ENCODE data around the gene MBD2. TPM values are rescaled to one million over a fixed set of nuclear protein-coding genes. Genes with fewer than 3 reads are reported as not detected.

MBD2 gene
- total RNA-seq, 1 donor from 2014 or later = 26.7 TPM

DNA sequence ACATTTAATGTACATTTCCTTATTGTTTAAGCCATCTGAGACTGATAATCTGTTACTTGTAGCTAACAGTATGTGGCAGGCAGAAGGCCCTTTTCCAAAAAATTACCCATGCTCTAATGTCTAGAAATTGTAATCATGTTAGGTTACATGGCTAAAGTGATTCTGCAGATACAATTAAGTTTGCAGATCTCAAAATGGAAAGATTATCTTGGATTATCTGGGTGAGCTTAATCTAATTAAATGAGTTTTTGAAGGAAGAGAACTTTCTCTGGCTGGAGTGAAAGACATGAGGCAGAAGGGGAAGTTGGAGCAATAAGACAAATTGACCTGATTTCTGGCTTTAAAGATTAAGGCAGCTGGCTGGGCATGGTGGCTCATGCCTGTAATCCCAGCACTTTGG is 76.3 kb downstream of the MBD2 start:
- DNase-seq = no peak

DNA sequence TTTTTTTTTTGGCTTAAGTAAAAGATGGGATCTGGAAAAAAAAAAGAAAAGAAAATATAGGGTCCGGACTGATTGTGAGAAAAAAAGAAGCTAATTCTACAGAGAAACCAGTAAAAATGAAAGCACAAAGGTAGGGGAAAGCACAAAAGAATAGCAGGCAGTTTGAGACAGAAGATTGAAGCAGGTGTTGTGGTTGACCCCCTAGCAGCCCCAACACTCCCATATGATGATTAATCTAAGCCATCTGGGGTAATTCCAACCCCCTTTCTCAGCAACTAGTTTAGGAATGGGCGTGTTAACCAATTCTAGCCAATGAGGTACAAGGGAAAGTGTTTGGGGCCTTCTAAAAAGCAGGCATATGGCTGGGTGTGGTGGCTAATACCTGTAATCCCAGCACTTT is 77.0 kb downstream of the MBD2 start:
- no peak for DNase-seq

DNA sequence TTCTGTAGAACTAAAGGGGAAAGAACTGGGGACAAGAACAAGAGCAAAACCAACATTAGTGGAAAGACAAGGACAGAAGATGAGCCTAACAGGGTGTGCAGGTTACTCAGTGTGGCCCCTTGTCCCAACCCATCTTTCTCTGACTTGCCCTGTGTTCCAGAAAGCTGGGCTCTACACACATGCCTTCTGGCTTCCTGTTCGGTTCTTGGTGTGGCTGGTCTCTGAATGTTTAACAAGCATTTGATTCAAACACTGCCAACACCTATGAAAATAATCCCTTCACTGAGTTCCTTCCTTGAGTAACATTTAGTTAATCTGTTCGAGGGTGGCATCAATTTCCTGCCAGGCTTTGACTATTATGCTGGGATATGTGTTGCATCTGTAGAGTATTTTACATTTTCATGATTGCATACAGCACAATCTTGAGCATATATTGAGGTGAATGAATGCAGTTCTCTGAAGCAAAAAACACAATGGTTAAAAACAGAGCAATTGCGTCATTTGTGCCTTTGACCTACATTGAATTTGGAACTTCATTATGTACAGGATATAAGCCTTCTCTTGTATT is 83.3 kb downstream of the MBD2 start:
- no peak for DNase-seq

GRCh38 chr18:54140641-54141040 is 83.8 kb downstream of the MBD2 start:
- DNase-seq = no peak

- no peak for DNase-seq
These were observed 89.3 kb downstream of the MBD2 start for GRCh38 chr18:54135216-54135615.

- DNase-seq = no peak
These were observed 90.4 kb downstream of the MBD2 start for GRCh38 chr18:54134053-54134452.

DNA sequence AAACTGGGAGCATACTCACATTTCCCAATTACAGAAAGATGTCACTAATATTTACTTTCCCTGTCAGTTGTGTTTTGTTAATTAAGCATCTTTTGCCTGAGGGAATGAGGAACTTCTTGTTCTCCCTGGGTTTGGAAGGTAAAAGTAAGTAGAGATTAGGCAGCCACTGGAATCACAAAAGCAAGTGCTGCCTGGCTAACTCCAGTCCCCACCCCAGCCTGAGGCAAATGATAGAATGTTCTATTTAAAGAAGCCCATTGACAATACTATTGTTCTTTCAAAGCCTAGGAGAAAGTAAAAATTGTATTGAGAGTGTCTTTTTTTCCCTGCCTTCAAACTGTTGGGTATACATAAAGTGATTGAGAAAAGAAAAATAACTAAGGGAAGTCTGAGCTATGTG is 93.8 kb downstream of the MBD2 start:
- DNase-seq = no peak

GRCh38 chr18:54130177-54130576 is 94.3 kb downstream of the MBD2 start:
- DNase-seq = no peak

- DNase-seq = peak; percentile 11
These were observed 94.9 kb downstream of the MBD2 start for GRCh38 chr18:54129448-54130067.

GRCh38 chr18:54127759-54128378 is 96.6 kb downstream of the MBD2 start:
- DNase-seq = peak; percentile 72

DNA sequence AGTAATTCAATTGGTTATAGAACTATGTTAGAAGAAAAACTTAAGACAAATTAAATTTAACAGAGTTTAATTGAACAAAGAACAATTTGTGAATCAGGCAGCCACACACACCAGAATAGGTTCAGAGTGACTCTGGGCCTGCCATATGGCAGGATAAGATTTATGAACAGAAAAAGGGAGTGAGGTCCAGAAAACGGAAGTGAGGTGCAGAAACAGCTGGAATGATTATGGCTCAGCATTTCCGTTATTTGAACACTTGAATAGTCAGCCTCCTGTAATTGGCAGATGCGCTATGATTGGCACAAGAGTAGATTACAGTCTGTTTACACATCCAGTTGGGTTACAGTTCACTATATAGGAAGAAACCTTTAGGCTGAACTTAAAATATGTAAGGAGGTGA is 99.0 kb downstream of the MBD2 start:
- peak; percentile 57 for DNase-seq

DNA sequence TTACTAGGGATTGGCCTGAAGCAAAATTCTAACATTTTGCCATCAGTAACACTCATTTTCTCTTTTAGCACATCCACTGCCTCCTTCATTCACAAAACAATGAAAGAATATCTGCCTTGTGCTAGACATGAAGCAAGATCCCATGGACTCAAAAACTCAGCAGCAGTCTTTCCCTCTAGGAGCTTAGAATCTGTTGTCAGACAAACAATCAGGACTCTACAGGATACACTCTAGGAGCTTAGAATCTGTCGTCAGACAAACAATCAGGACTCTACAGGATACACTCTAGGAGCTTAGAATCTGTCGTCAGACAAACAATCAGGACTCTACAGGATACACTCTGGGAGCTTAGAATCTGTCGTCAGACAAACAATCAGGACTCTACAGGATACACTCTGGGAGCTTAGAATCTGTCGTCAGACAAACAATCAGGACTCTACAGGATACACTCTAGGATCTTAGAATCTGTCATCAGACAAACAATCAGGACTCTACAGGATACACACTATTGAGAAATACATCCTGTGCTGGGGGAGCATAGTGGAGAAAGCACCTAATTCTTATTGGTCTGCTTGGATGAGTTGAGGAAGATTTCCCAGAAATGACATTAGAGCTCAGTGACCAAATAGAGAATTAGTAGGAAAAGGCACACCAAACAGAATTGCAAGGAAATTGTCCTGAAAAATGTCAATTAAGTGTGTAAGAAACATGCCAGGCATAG is 100.6 kb downstream of the MBD2 start:
- peak; percentile 64 for DNase-seq

- DNase-seq = peak; percentile 79
These were observed 104.9 kb downstream of the MBD2 start for GRCh38 chr18:54119524-54120019.

DNA sequence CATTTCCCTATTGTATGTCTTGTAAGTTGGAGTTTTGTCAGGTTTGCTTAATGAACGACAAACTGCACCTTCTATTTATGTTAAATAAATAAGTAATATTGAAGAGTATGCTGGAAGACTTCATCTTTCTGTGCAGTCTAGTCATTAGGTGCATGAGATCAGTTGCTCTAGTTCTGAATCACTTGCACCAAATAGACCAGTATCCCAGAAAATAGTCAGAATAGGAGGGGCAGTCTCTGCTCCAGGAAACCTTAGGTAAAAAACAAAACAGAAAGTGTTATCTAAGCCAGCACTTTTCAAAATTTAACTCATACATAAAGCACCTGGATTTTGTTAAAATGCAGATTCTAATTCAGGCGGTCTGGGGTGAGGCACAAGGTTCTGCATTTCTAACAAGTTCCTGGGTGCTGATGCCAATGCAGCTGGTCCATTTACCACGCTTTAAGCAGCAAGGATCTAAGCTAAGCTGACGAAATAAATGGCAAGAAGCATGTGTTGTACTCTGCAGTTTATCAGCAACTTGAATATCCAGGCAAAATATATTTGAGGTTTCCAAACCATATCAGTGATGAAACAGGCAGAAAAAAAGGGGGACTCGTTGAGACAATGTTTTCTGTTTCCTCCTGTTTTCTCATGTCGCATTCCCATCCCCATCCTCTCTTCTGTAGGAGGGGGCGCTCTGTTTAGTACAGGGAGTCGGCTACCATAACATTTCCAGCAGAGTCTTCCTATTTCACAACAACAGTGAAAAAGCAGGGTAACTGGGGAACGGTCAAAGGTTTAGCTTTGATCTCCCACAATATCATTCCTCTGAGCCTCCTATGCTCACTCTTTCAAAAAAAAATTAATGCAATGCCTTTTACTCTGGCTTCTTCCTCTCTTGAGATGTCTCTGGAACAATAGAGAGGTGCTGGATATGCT is 106.4 kb downstream of the MBD2 start:
- no peak for DNase-seq

DNA sequence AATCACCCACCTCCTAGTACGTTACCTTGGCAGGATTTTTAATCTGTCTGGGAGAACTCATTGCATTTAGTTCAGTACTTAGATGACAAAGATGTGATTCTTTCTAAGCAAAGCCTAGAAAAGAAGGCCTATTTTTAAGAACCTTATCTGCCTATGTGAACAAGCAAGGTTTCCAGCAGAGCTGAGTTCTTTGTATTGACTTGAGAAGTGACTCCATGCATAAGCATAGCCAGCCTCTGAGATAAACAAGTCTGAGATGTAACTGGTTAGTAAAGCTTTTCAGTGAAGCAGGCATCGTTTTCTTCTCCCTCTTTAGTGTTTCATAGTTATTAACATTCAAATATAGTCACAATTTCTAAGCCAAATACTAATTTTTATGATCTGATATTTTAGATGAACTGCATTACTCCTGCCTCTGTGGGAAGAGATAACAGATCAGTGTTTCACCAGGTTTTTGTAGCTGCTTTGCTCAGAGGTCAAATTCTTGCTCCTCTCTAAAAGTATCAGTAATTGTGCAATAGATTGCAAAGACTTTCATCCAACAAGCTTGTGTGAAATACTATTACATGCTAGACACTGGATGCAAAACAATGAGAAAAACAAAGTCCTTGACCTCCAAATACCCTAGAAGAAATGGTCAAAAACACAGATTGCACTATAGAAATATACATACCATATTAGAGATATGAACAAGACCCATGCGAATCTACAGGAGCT is 107.8 kb downstream of the MBD2 start:
- DNase-seq = no peak

DNA sequence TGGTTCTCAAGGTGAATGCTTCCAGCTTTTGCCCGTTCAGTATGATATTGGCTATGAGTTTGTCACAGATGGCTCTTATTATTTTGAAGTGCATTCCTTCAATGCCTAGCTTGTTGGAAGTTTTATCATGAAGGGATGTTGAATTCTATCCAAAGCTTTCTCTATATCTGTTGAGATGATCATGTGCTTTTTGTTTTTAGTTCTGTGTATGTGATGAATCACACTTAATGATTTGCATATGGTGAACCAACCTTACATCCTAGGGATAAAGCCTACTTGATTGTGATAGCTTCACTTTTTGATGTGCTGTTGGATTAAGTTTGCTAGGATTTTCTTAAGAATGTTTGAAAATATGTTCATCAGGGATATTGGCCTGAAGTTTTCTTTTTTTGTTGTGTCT is 112.1 kb downstream of the MBD2 start:
- no peak for DNase-seq

GRCh38 chr18:54109131-54109683 is 115.3 kb downstream of the MBD2 start:
- DNase-seq = no peak

DNA sequence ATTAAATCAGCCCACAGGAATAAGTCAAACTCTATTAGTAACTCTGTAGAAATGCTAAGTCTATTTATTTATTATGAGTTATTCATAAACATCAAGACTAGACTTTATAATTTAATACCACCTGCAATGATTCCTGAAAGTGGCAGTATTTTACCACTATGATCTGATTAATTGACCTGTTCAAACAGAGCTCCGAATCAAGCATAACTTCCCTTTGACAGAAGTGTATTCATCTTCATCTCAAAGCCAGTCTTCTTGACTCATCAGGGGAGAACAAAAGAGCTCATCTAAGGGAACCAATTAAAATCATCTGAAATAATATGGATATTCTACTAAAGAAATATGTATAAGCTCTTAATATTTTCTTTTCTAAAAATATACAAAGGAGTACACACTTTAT is 122.3 kb downstream of the MBD2 start:
- no peak for DNase-seq
